HepG2 (cell line): Measurements from ENCODE around the gene SLAMF9. TPM values are rescaled to one million over a fixed set of nuclear protein-coding genes. Genes with fewer than 3 reads are reported as not detected.

ENCODE experiments used
- ATAC-seq: fragments of 200-7000 bp; cut with Tn5 transposase; 3 replicates; pipeline ENCODE4 v1.9.1; 2020; ENCODE audit warnings: mild to moderate bottlenecking, moderate library complexity
- BruUV-seq: library from RNA; stranded (reverse); fragments of 400-500 nt; replicated peaks from 2 replicates; lab custom pipeline; 2021; lab: Mats Ljungman, UMichigan
- CTCF ChIA-PET: fragments of 300-600 bp; formaldehyde crosslinking; extraction: SDS; loops from one replicate; lab custom pipeline; 2021; ENCODE audit warnings: low total read pairs, inconsistent platforms, low intra/inter-chr PET ratio; lab: Yijun Ruan, JAX
- POLR2A ChIA-PET: fragments of 350-600 bp; sonication (Branson Sonifier 250); formaldehyde crosslinking; loops from one replicate; lab custom pipeline; 2020; ENCODE audit warnings: antibody characterized with exemption, inconsistent platforms; lab: Yijun Ruan, JAX
- DNase-seq: peaks from one replicate; pipeline ENCODE4 v3.0.0-alpha.2; 2015; ENCODE audit warnings: low spot score
- FAIRE-seq: peaks from 3 replicates; lab custom pipeline; 2011; peaks lifted over from hg19 to GRCh38; lab: Jason Lieb, UNC
- H2AFZ ChIP-seq: one replicate; pipeline ENCODE4 v1.6.1; 2011; ENCODE audit warnings: low read length, inconsistent platforms
- H3K27ac ChIP-seq: fragments of 300-600 bp; 3 replicates; pipeline ENCODE4 v1.8.0; 2011; ENCODE audit warnings: mixed run types, mild to moderate bottlenecking, mixed read lengths, low read length, inconsistent platforms; ENCODE audit not compliant: insufficient read depth; ENCODE audit errors: extremely low read length
- H3K27me3 ChIP-seq, 2 experiments: fragments of 200-600 bp in 1 of 2; 2 replicates in 1 of 2; 3 replicates in 1 of 2; pipeline versions ENCODE4 v1.6.0 to v1.8.0; 2011; ENCODE audit warnings: low read length in 2 of 2, mild to moderate bottlenecking in 2 of 2, moderate library complexity in 2 of 2, inconsistent platforms in 1 of 2; ENCODE audit not compliant: insufficient read depth in 2 of 2, control insufficient read depth in 1 of 2
- H3K36me3 ChIP-seq, 2 experiments: fragments of 200-600 bp in 1 of 2; replicated peaks in 1 of 2; 2 replicates in 1 of 2; 3 replicates in 1 of 2; pipeline versions ENCODE4 v1.5.1 to v1.8.0; 2011; ENCODE audit warnings: low read length in 2 of 2, inconsistent platforms in 1 of 2; ENCODE audit not compliant: insufficient read depth in 2 of 2, control insufficient read depth in 1 of 2
- H3K4me1 ChIP-seq: 2 replicates; pipeline ENCODE4 v1.5.1; 2012; ENCODE audit warnings: low read length, inconsistent platforms; ENCODE audit not compliant: insufficient read depth
- H3K4me2 ChIP-seq: 2 replicates; pipeline ENCODE4 v1.6.0; 2011; ENCODE audit warnings: low read depth, low read length, inconsistent platforms
- H3K4me3 ChIP-seq, 3 experiments: fragments of 200-600 bp in 1 of 3; sonication (generic), shearing (Covaris generic) in 1 of 3; replicated peaks in 1 of 3; 2 replicates each; pipeline ENCODE4 v1.5.1; 2011 to 2016; ENCODE audit warnings: low read length in 3 of 3, inconsistent platforms in 2 of 3, low read depth in 2 of 3, mild to moderate bottlenecking in 2 of 3, control low read depth in 1 of 3, mixed read lengths in 1 of 3; ENCODE audit not compliant: insufficient read depth in 1 of 3
- H3K79me2 ChIP-seq: one replicate; pipeline ENCODE4 v1.6.1; 2011; ENCODE audit warnings: low read length, inconsistent platforms; ENCODE audit not compliant: insufficient read depth
- H3K9ac ChIP-seq: 2 replicates; pipeline ENCODE4 v1.6.0; 2011; ENCODE audit warnings: mild to moderate bottlenecking, low read depth, low read length, inconsistent platforms; ENCODE audit not compliant: insufficient read depth
- H3K9me3 ChIP-seq: 2 replicates; pipeline ENCODE4 v1.5.1; 2012; ENCODE audit warnings: mild to moderate bottlenecking, low read length
- H4K20me1 ChIP-seq: 2 replicates; pipeline ENCODE4 v1.6.0; 2011; ENCODE audit warnings: inconsistent platforms, mild to moderate bottlenecking, low read length, moderate library complexity; ENCODE audit not compliant: insufficient read depth
- ATF6 ChIP-seq: sonication (generic); formaldehyde crosslinking; conservative IDR thresholded peaks from 2 replicates; pipeline ENCODE4 v1.4.0; 2020; ENCODE audit warnings: missing genetic modification reagents
- HNRNPH1 ChIP-seq: fragments of 200-400 bp; formaldehyde crosslinking; optimal IDR thresholded peaks from 2 replicates; pipeline ENCODE3; 2017; ENCODE audit warnings: mild to moderate bottlenecking, low read depth, low read length
- KDM4B ChIP-seq: sonication (generic); formaldehyde crosslinking; IDR thresholded peaks from 2 replicates; pipeline ENCODE4 v1.4.0; 2020; ENCODE audit warnings: missing genetic modification reagents
- MXD1 ChIP-seq: sonication (generic); formaldehyde crosslinking; IDR thresholded peaks from 2 replicates; pipeline ENCODE4 v1.4.0; 2020; ENCODE audit warnings: mild to moderate bottlenecking, missing genetic modification reagents
- RFX3 ChIP-seq: IDR thresholded peaks from 2 replicates; pipeline ENCODE4 v1.6.1; 2016; ENCODE audit warnings: missing biosample characterization, missing genetic modification reagents
- SIN3A ChIP-seq: IDR thresholded peaks from 2 replicates; pipeline ENCODE4 v1.6.1; 2011; ENCODE audit warnings: low read depth, mild to moderate bottlenecking, control low read depth, low read length, borderline replicate concordance
- SIN3B ChIP-seq: fragments of 150-350 bp; IDR thresholded peaks from 2 replicates; pipeline ENCODE4 v1.6.1; 2014; ENCODE audit warnings: low read length
- TAF15 ChIP-seq: fragments of 200-400 bp; formaldehyde crosslinking; IDR thresholded peaks from one replicate; pipeline ENCODE4 v1.6.1; 2018; ENCODE audit warnings: mild to moderate bottlenecking, low read depth, low read length; ENCODE audit not compliant: poor library complexity, severe bottlenecking
- TEAD3 ChIP-seq: optimal IDR thresholded peaks from 2 replicates; pipeline ENCODE3; 2016; ENCODE audit warnings: borderline replicate concordance
- ZBTB33 ChIP-seq: sonication (generic); formaldehyde crosslinking; IDR thresholded peaks from 2 replicates; pipeline ENCODE4 v1.4.0; 2020; ENCODE audit warnings: missing genetic modification reagents
- ZC3H13 ChIP-seq: sonication (generic); formaldehyde crosslinking; IDR thresholded peaks from 2 replicates; pipeline ENCODE4 v1.8.1; 2023; ENCODE audit warnings: mild to moderate bottlenecking, missing genetic modification reagents, moderate library complexity
- ZNF274 ChIP-seq: sonication (generic); formaldehyde crosslinking; IDR thresholded peaks from 2 replicates; pipeline ENCODE4 v1.5.1; 2020; ENCODE audit warnings: mild to moderate bottlenecking, missing genetic modification reagents
- ZNF292 ChIP-seq: sonication (generic); formaldehyde crosslinking; IDR thresholded peaks from 2 replicates; pipeline ENCODE4 v1.8.1; 2022; ENCODE audit warnings: mild to moderate bottlenecking, low read depth, missing genetic modification reagents, borderline replicate concordance
- ZNF30 ChIP-seq: sonication (generic); formaldehyde crosslinking; IDR thresholded peaks from 2 replicates; pipeline ENCODE4 v1.5.0; 2020; ENCODE audit warnings: mild to moderate bottlenecking, missing genetic modification reagents
- ZNF333 ChIP-seq: sonication (generic); formaldehyde crosslinking; IDR thresholded peaks from 2 replicates; pipeline ENCODE4 v1.4.0; 2020; ENCODE audit warnings: mild to moderate bottlenecking, missing genetic modification reagents, borderline replicate concordance
- ZNF337 ChIP-seq: sonication (generic); formaldehyde crosslinking; IDR thresholded peaks from 2 replicates; pipeline ENCODE4 v1.5.1; 2020; ENCODE audit warnings: missing genetic modification reagents, low read depth, mild to moderate bottlenecking, borderline replicate concordance
- ZNF383 ChIP-seq: sonication (generic); formaldehyde crosslinking; IDR thresholded peaks from 2 replicates; pipeline ENCODE4 v1.4.0; 2020; ENCODE audit warnings: missing genetic modification reagents, mild to moderate bottlenecking, borderline replicate concordance
- WGBS: methylation state at CpG from one replicate; pipeline ENCODE4 v1.1.6; 2017; ENCODE audit warnings: low lambda C conversion rate; 5-methylcytosine and 5-hydroxymethylcytosine counted together
- in situ Hi-C: cut with HindIII; loops from 2 replicates; pipeline ENCODE4 v1.10.0; 2017; ENCODE audit warnings: low pct_unique_long_range_greater_than_20kb; ENCODE audit not compliant: extremely low pct_ligation_motif_present
- intact Hi-C: fragments of 100-400 bp; cut with micrococcal nuclease; formaldehyde crosslinking; loops from one replicate; pipeline ENCODE4 v1.10.0; 2022; ENCODE audit not compliant: unreplicated experiment
- polyA plus RNA-seq, 8 experiments: library from polyadenylated mRNA; depleted of rRNA in 3 of 8; stranded (reverse) in 7 of 8; unstranded in 1 of 8; fragments of >200 nt; fragmentation: Illumina TruSeq in 4 of 8; extraction: Trizol in 4 of 8; gene quantifications; 2 replicates each; pipeline versions ENCODE4 v1.2.1 to v1.2.3, GENCODE V29; 2011 to 2016; ENCODE audit warnings: low read depth in 4 of 8, missing spikeins in 1 of 8, mixed read lengths in 1 of 8; ENCODE audit not compliant: insufficient read depth in 1 of 8
- total RNA-seq, 5 experiments: library from RNA; depleted of rRNA; stranded (reverse); fragments of >200 nt; fragmentation: Illumina TruSeq; extraction: Trizol; gene quantifications; 2 replicates each; pipeline ENCODE4 v1.2.3, GENCODE V29; 2016; ENCODE audit warnings: low read depth in 1 of 5
- TF ChIP-seq, protein P1 (sequence below): sonication (generic); formaldehyde crosslinking; IDR thresholded peaks from 2 replicates; pipeline ENCODE4 v1.9.0; 2021; ENCODE audit warnings: missing genetic modification reagents, mild to moderate bottlenecking, borderline replicate concordance
- TF ChIP-seq, protein P2 (sequence below): IDR thresholded peaks from 2 replicates; pipeline ENCODE4 v1.6.1; 2016; ENCODE audit warnings: low read depth, borderline replicate concordance

Gene SLAMF9
- total and polyA plus RNA-seq, 2 of the 13 experiments (the other 11 are each of a cell fraction or from before 2014, with no cell fraction given): 0.82 TPM; not detected in 1

DNA sequence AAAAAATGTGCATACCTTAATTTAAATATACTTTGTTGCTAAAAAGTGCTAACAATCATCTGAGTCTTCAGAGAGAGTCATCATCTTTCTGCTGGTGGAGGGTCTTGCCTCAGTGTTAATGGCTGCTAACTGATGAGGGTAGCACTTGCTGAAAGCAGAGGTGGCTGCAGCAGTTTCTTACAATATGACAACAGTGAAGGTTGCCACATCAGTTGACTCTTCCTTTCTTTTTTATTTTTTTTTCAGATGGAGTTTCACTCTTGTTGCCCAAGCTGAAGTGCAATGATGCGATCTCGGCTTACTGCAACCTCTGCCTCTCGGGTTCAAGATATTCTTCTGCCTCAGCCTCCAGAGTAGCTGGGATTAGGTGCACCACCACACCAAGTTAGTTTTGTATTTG, 51.5 kb downstream of the SLAMF9 start:
- H3K4me1 ChIP-seq: no peaks in the 10 kb centered on the region
- DNase-seq (no peak), ATAC-seq (no peak), FAIRE-seq (no peak)
- no peaks in the 10 kb centered on the region for H3K36me3 ChIP-seq
- H3K4me3 ChIP-seq: no peak overlapping the region
- ChIA-PET POLR2A (no interaction called here), CTCF (no interaction called here)
- in situ Hi-C loops (no loop called here), intact Hi-C loops (no loop called here)
- H3K9ac ChIP-seq: no peak overlapping the region
- WGBS: 55% methylated on average over 3 of the region's 3 CpGs
- H3K9me3 ChIP-seq: no peaks in the 10 kb centered on the region
- TF ChIP-seq KDM4B (CRISPR knock-in tag) (no peak), ZBTB33 (CRISPR knock-in tag) (no peak), ZNF274 (CRISPR knock-in tag) (no peak), TEAD3 (no peak), HNRNPH1 (no peak), MXD1 (no peak), ZNF333 (CRISPR knock-in tag) (no peak), ZNF292 (CRISPR knock-in tag) (no peak), ZNF30 (CRISPR knock-in tag) (no peak), ZNF337 (CRISPR knock-in tag) (no peak), SIN3A (no peak), ZNF383 (CRISPR knock-in tag) (no peak), SIN3B (no peak), TAF15 (no peak), ATF6 (CRISPR knock-in tag) (no peak), ZC3H13 (CRISPR knock-in tag) (no peak), RFX3 (no peak)
- TF ChIP-seq, protein P1, sequence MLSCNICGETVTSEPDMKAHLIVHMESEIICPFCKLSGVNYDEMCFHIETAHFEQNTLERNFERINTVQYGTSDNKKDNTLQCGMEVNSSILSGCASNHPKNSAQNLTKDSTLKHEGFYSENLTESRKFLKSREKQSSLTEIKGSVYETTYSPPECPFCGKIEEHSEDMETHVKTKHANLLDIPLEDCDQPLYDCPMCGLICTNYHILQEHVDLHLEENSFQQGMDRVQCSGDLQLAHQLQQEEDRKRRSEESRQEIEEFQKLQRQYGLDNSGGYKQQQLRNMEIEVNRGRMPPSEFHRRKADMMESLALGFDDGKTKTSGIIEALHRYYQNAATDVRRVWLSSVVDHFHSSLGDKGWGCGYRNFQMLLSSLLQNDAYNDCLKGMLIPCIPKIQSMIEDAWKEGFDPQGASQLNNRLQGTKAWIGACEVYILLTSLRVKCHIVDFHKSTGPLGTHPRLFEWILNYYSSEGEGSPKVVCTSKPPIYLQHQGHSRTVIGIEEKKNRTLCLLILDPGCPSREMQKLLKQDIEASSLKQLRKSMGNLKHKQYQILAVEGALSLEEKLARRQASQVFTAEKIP (CRISPR knock-in tag): no peak
- TF ChIP-seq, protein P2, sequence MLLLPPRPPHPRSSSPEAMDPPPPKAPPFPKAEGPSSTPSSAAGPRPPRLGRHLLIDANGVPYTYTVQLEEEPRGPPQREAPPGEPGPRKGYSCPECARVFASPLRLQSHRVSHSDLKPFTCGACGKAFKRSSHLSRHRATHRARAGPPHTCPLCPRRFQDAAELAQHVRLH (CRISPR knock-in tag): no peak
- no peak overlapping the region for H3K27ac ChIP-seq
- no TSS peak for BruUV-seq
- no peaks in the 10 kb centered on the region for H3K79me2 ChIP-seq
- peaks cover 1 to 4% of the 10 kb centered on the region in 2 experiments; a peak in 3 of 5 replicates for H3K27me3 ChIP-seq
- no peak overlapping the region for H3K4me2 ChIP-seq
- H4K20me1 ChIP-seq: no peaks in the 10 kb centered on the region
- H2AFZ ChIP-seq: no peak overlapping the region
